ENCODE measurements around the gene PRKN. TPM values are rescaled to one million over a fixed set of nuclear protein-coding genes. Genes with fewer than 3 reads are reported as not detected.

Gene PRKN
- total RNA-seq, 1 experiment from 2014 or later = 0.34 TPM

DNA sequence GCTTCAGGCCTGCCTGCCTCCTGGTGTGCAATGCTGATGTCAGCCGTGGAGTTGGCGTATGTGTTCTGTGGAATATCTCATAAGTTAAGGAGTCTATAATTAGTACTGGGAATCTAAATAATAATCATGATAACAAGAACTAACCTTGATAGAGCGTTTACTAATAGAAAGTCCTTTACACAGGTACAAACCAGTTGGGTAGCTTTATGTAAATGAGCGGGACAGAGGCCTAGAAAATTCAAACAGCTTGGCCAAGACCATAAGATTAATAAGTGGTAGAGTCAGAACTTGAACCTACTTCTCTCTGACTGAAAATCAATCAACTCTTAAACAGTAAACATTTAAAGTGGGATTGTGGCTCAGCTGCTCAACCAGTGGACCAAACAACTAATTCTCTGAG is 882.8 kb downstream of the PRKN start:
- Mint-ChIP-seq H3K4me3 (ENCODE audit: unreplicated experiment) (no peak overlapping the region), H3K27ac (ENCODE audit: unreplicated experiment) (no peak overlapping the region), H3K27me3 (ENCODE audit: insufficient read depth, unreplicated experiment) (peaks cover 9% of the 10 kb centered on the region), H3K36me3 (ENCODE audit: insufficient read depth, unreplicated experiment) (no peaks in the 10 kb centered on the region), H3K4me1 (ENCODE audit: low read depth, unreplicated experiment) (no peaks in the 10 kb centered on the region), H3K9me3 (ENCODE audit: unreplicated experiment) (no peaks in the 10 kb centered on the region)
- H3K36me3 ChIP-seq (ENCODE audit: control insufficient read depth, insufficient read depth, low read length) = no peaks in the 10 kb centered on the region
- no peaks in the 10 kb centered on the region for H3K4me1 ChIP-seq
- DNase-seq = no peak
- no peaks in the 10 kb centered on the region for H3K9me3 ChIP-seq
- TF ChIP-seq, protein P1, sequence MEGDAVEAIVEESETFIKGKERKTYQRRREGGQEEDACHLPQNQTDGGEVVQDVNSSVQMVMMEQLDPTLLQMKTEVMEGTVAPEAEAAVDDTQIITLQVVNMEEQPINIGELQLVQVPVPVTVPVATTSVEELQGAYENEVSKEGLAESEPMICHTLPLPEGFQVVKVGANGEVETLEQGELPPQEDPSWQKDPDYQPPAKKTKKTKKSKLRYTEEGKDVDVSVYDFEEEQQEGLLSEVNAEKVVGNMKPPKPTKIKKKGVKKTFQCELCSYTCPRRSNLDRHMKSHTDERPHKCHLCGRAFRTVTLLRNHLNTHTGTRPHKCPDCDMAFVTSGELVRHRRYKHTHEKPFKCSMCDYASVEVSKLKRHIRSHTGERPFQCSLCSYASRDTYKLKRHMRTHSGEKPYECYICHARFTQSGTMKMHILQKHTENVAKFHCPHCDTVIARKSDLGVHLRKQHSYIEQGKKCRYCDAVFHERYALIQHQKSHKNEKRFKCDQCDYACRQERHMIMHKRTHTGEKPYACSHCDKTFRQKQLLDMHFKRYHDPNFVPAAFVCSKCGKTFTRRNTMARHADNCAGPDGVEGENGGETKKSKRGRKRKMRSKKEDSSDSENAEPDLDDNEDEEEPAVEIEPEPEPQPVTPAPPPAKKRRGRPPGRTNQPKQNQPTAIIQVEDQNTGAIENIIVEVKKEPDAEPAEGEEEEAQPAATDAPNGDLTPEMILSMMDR (IDR thresholded peaks at IDR 0.05; ENCODE audit: insufficient read depth in 1 of 2, low read depth in 1 of 2, low read length in 1 of 2, severe bottlenecking in 1 of 2, unreplicated experiment in 1 of 2) = no peak
- intact Hi-C loops (cut with micrococcal nuclease; ENCODE audit: unreplicated experiment) = no loop called here
- POLR2A ChIA-PET = no interaction called here
- BruUV-seq (replicated peaks) = no TSS peak
- CTCF ChIA-PET = no interaction called here
- H3K27me3 ChIP-seq (replicated peaks; ENCODE audit: control insufficient read depth, insufficient read depth, low read length) = no peaks in the 10 kb centered on the region
- no peak overlapping the region for H3K4me3 ChIP-seq (ENCODE audit: low read depth, low read length)

DNA sequence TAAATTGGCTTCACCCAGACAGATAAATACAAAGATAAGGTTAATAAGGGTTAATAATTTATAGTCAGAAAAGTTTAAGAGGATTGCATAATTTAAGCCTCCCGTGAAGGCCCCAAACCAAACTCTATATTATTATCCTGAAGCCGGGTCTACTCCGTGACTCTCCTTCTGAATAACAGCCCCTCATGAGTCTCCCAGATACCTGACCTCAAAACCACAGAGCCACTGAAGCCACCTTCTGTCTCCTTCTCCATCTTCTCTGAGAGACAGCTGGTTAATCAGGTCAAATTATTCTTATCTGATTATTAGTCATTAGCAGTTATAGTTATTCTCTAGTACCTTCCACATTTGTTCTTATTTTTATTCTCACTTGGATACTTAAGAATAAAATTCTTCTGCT is 884.5 kb downstream of the PRKN start:
- CTCF ChIA-PET = no interaction called here
- no peaks in the 10 kb centered on the region for H3K9me3 ChIP-seq
- TF ChIP-seq, protein P1 (IDR thresholded peaks at IDR 0.05; ENCODE audit: insufficient read depth in 1 of 2, low read depth in 1 of 2, low read length in 1 of 2, severe bottlenecking in 1 of 2, unreplicated experiment in 1 of 2) = no peak

DNA sequence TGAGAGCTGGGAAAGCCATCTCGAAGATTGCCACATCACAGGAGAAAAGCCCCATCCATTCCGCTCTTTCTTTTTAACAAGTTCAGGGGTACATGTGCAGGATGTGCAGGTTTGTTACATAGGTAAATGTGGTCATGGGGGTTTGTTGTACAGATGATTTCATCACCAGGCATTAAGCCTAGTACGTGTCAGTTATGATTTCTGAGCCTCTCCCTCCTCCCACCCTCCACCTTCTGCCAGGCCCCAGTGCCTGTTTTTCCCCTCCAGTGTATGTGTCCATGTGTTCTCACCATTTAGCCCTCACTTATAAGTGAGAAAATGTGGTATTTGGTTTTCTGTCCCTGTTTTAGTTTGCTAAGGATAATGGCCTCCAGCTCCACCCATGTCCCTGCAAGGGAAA is 887.2 kb downstream of the PRKN start:
- H3K36me3 Mint-ChIP-seq (ENCODE audit: insufficient read depth, unreplicated experiment) = no peaks in the 10 kb centered on the region
- H3K27ac Mint-ChIP-seq (ENCODE audit: unreplicated experiment) = no peak overlapping the region
- H3K9me3 ChIP-seq = no peaks in the 10 kb centered on the region
- TF ChIP-seq, protein P1 (IDR thresholded peaks at IDR 0.05; ENCODE audit: insufficient read depth in 1 of 2, low read depth in 1 of 2, low read length in 1 of 2, severe bottlenecking in 1 of 2, unreplicated experiment in 1 of 2) = no peak
- no TSS peak for BruUV-seq (replicated peaks)
- intact Hi-C loops (cut with micrococcal nuclease; ENCODE audit: unreplicated experiment) = no loop called here
- no peaks in the 10 kb centered on the region for H3K9me3 Mint-ChIP-seq (ENCODE audit: unreplicated experiment)
- H3K4me3 ChIP-seq (ENCODE audit: low read depth, low read length) = no peak overlapping the region
- H3K27me3 Mint-ChIP-seq (ENCODE audit: insufficient read depth, unreplicated experiment) = peaks cover 14% of the 10 kb centered on the region
- H3K36me3 ChIP-seq (ENCODE audit: control insufficient read depth, insufficient read depth, low read length) = no peaks in the 10 kb centered on the region
- no peaks in the 10 kb centered on the region for H3K4me1 Mint-ChIP-seq (ENCODE audit: low read depth, unreplicated experiment)
- no peaks in the 10 kb centered on the region for H3K4me1 ChIP-seq
- ChIA-PET POLR2A (no interaction called here), CTCF (interaction anchor here (0.7 kb wide), 1 partner anchor 1794 kb away, joined by 3 read pairs; no protein-coding TSS in a partner anchor)
- no peak for DNase-seq
- H3K27me3 ChIP-seq (replicated peaks; ENCODE audit: control insufficient read depth, insufficient read depth, low read length) = no peaks in the 10 kb centered on the region; the same call in 1 of the 2 replicates
- H3K4me3 Mint-ChIP-seq (ENCODE audit: unreplicated experiment) = no peak overlapping the region

More for the DNA sequence above, 884.5 kb downstream of the PRKN start:
- no TSS peak for BruUV-seq (replicated peaks)
- H3K36me3 ChIP-seq (ENCODE audit: control insufficient read depth, insufficient read depth, low read length) = no peaks in the 10 kb centered on the region
- POLR2A ChIA-PET = no interaction called here
- H3K4me1 Mint-ChIP-seq (ENCODE audit: low read depth, unreplicated experiment) = no peaks in the 10 kb centered on the region
- no peak overlapping the region for H3K27ac Mint-ChIP-seq (ENCODE audit: unreplicated experiment)
- DNase-seq = no peak
- intact Hi-C loops (cut with micrococcal nuclease; ENCODE audit: unreplicated experiment) = no loop called here
- H3K4me1 ChIP-seq = no peaks in the 10 kb centered on the region
- H3K27me3 ChIP-seq (replicated peaks; ENCODE audit: control insufficient read depth, insufficient read depth, low read length) = no peaks in the 10 kb centered on the region
- H3K36me3 Mint-ChIP-seq (ENCODE audit: insufficient read depth, unreplicated experiment) = no peaks in the 10 kb centered on the region
- no peak overlapping the region for H3K4me3 ChIP-seq (ENCODE audit: low read depth, low read length)
- peaks cover 13% of the 10 kb centered on the region for H3K27me3 Mint-ChIP-seq (ENCODE audit: insufficient read depth, unreplicated experiment)
- no peaks in the 10 kb centered on the region for H3K9me3 Mint-ChIP-seq (ENCODE audit: unreplicated experiment)
- H3K4me3 Mint-ChIP-seq (ENCODE audit: unreplicated experiment) = no peak overlapping the region
